HepG2 (cell line): ENCODE results near the gene ALK. TPM values are rescaled to one million over a fixed set of nuclear protein-coding genes. Genes with fewer than 3 reads are reported as not detected.

Experiments
- ATAC-seq: fragments of 200-7000 bp; cut with Tn5 transposase; 3 replicates; pipeline ENCODE4 v1.9.1; 2020; ENCODE audit warnings: mild to moderate bottlenecking, moderate library complexity
- BruUV-seq: library from RNA; stranded (reverse); fragments of 400-500 nt; replicated peaks from 2 replicates; lab custom pipeline; 2021; lab: Mats Ljungman, UMichigan
- CTCF ChIA-PET: fragments of 300-600 bp; formaldehyde crosslinking; extraction: SDS; loops from one replicate; lab custom pipeline; 2021; ENCODE audit warnings: low total read pairs, inconsistent platforms, low intra/inter-chr PET ratio; lab: Yijun Ruan, JAX
- POLR2A ChIA-PET: fragments of 350-600 bp; sonication (Branson Sonifier 250); formaldehyde crosslinking; loops from one replicate; lab custom pipeline; 2020; ENCODE audit warnings: antibody characterized with exemption, inconsistent platforms; lab: Yijun Ruan, JAX
- DNase-seq: peaks from one replicate; pipeline ENCODE4 v3.0.0-alpha.2; 2015; ENCODE audit warnings: low spot score
- FAIRE-seq: peaks from 3 replicates; lab custom pipeline; 2011; peaks lifted over from hg19 to GRCh38; lab: Jason Lieb, UNC
- H2AFZ ChIP-seq: one replicate; pipeline ENCODE4 v1.6.1; 2011; ENCODE audit warnings: low read length, inconsistent platforms
- H3K27ac ChIP-seq: fragments of 300-600 bp; 3 replicates; pipeline ENCODE4 v1.8.0; 2011; ENCODE audit warnings: mixed run types, mild to moderate bottlenecking, mixed read lengths, low read length, inconsistent platforms; ENCODE audit not compliant: insufficient read depth; ENCODE audit errors: extremely low read length
- H3K27me3 ChIP-seq, 2 experiments: fragments of 200-600 bp in 1 of 2; 2 replicates in 1 of 2; 3 replicates in 1 of 2; pipeline versions ENCODE4 v1.6.0 to v1.8.0; 2011; ENCODE audit warnings: low read length in 2 of 2, mild to moderate bottlenecking in 2 of 2, moderate library complexity in 2 of 2, inconsistent platforms in 1 of 2; ENCODE audit not compliant: insufficient read depth in 2 of 2, control insufficient read depth in 1 of 2
- H3K36me3 ChIP-seq, 2 experiments: fragments of 200-600 bp in 1 of 2; replicated peaks in 1 of 2; 2 replicates in 1 of 2; 3 replicates in 1 of 2; pipeline versions ENCODE4 v1.5.1 to v1.8.0; 2011; ENCODE audit warnings: low read length in 2 of 2, inconsistent platforms in 1 of 2; ENCODE audit not compliant: insufficient read depth in 2 of 2, control insufficient read depth in 1 of 2
- H3K4me1 ChIP-seq: 2 replicates; pipeline ENCODE4 v1.5.1; 2012; ENCODE audit warnings: low read length, inconsistent platforms; ENCODE audit not compliant: insufficient read depth
- H3K4me2 ChIP-seq: 2 replicates; pipeline ENCODE4 v1.6.0; 2011; ENCODE audit warnings: low read depth, low read length, inconsistent platforms
- H3K4me3 ChIP-seq, 3 experiments: fragments of 200-600 bp in 1 of 3; sonication (generic), shearing (Covaris generic) in 1 of 3; replicated peaks in 1 of 3; 2 replicates each; pipeline ENCODE4 v1.5.1; 2011 to 2016; ENCODE audit warnings: low read length in 3 of 3, inconsistent platforms in 2 of 3, low read depth in 2 of 3, mild to moderate bottlenecking in 2 of 3, control low read depth in 1 of 3, mixed read lengths in 1 of 3; ENCODE audit not compliant: insufficient read depth in 1 of 3
- H3K79me2 ChIP-seq: one replicate; pipeline ENCODE4 v1.6.1; 2011; ENCODE audit warnings: low read length, inconsistent platforms; ENCODE audit not compliant: insufficient read depth
- H3K9ac ChIP-seq: 2 replicates; pipeline ENCODE4 v1.6.0; 2011; ENCODE audit warnings: mild to moderate bottlenecking, low read depth, low read length, inconsistent platforms; ENCODE audit not compliant: insufficient read depth
- H3K9me3 ChIP-seq: 2 replicates; pipeline ENCODE4 v1.5.1; 2012; ENCODE audit warnings: mild to moderate bottlenecking, low read length
- H4K20me1 ChIP-seq: 2 replicates; pipeline ENCODE4 v1.6.0; 2011; ENCODE audit warnings: inconsistent platforms, mild to moderate bottlenecking, low read length, moderate library complexity; ENCODE audit not compliant: insufficient read depth
- GATAD1 ChIP-seq: IDR thresholded peaks from 2 replicates; pipeline ENCODE4 v1.6.1; 2016; ENCODE audit warnings: missing genetic modification reagents, missing compliant biosample characterization
- HMGA1 ChIP-seq: sonication (generic); formaldehyde crosslinking; conservative IDR thresholded peaks from 2 replicates; pipeline ENCODE4 v1.4.0; 2020; ENCODE audit warnings: missing genetic modification reagents
- KLF11 ChIP-seq: IDR thresholded peaks from 2 replicates; pipeline ENCODE4 v1.6.1; 2016; ENCODE audit warnings: missing compliant biosample characterization
- MED8 ChIP-seq: sonication (generic); formaldehyde crosslinking; IDR thresholded peaks from 2 replicates; pipeline ENCODE4 v1.8.1; 2023; ENCODE audit warnings: mild to moderate bottlenecking, missing genetic modification reagents; ENCODE audit not compliant: insufficient replicate concordance
- SP1 ChIP-seq, 2 experiments: fragments of 450-650 bp in 1 of 2; sonication (generic) in 1 of 2; formaldehyde crosslinking in 1 of 2; IDR thresholded peaks; 2 replicates each; pipeline versions ENCODE4 v1.4.0 to v1.6.1; 2016 to 2020; ENCODE audit warnings: missing genetic modification reagents in 1 of 2
- TBX2 ChIP-seq: sonication (generic); formaldehyde crosslinking; IDR thresholded peaks from 2 replicates; pipeline ENCODE4 v1.5.0; 2020; ENCODE audit warnings: missing genetic modification reagents, mild to moderate bottlenecking, borderline replicate concordance
- ZNF142 ChIP-seq: sonication (generic); formaldehyde crosslinking; IDR thresholded peaks from 2 replicates; pipeline ENCODE4 v1.4.0; 2020; ENCODE audit warnings: missing genetic modification reagents
- ZNF557 ChIP-seq: sonication (generic); formaldehyde crosslinking; IDR thresholded peaks from 2 replicates; pipeline ENCODE4 v1.4.0; 2020; ENCODE audit warnings: missing genetic modification reagents
- ZSCAN21 ChIP-seq: sonication (generic); formaldehyde crosslinking; IDR thresholded peaks from 2 replicates; pipeline ENCODE4 v1.8.0; 2022; ENCODE audit warnings: mild to moderate bottlenecking, missing genetic modification reagents, moderate library complexity, borderline replicate concordance
- WGBS: methylation state at CpG from one replicate; pipeline ENCODE4 v1.1.6; 2017; ENCODE audit warnings: low lambda C conversion rate; 5-methylcytosine and 5-hydroxymethylcytosine counted together
- in situ Hi-C: cut with HindIII; loops from 2 replicates; pipeline ENCODE4 v1.10.0; 2017; ENCODE audit warnings: low pct_unique_long_range_greater_than_20kb; ENCODE audit not compliant: extremely low pct_ligation_motif_present
- intact Hi-C: fragments of 100-400 bp; cut with micrococcal nuclease; formaldehyde crosslinking; loops from one replicate; pipeline ENCODE4 v1.10.0; 2022; ENCODE audit not compliant: unreplicated experiment
- polyA plus RNA-seq, 8 experiments: library from polyadenylated mRNA; depleted of rRNA in 3 of 8; stranded (reverse) in 7 of 8; unstranded in 1 of 8; fragments of >200 nt; fragmentation: Illumina TruSeq in 4 of 8; extraction: Trizol in 4 of 8; gene quantifications; 2 replicates each; pipeline versions ENCODE4 v1.2.1 to v1.2.3, GENCODE V29; 2011 to 2016; ENCODE audit warnings: low read depth in 4 of 8, missing spikeins in 1 of 8, mixed read lengths in 1 of 8; ENCODE audit not compliant: insufficient read depth in 1 of 8
- total RNA-seq, 5 experiments: library from RNA; depleted of rRNA; stranded (reverse); fragments of >200 nt; fragmentation: Illumina TruSeq; extraction: Trizol; gene quantifications; 2 replicates each; pipeline ENCODE4 v1.2.3, GENCODE V29; 2016; ENCODE audit warnings: low read depth in 1 of 5
- TF ChIP-seq, protein P1 (sequence below): sonication (generic); formaldehyde crosslinking; IDR thresholded peaks from 2 replicates; pipeline ENCODE4 v1.4.0; 2020; ENCODE audit warnings: mild to moderate bottlenecking, missing genetic modification reagents, borderline replicate concordance
- TF ChIP-seq, protein P2 (sequence below): sonication (generic); formaldehyde crosslinking; IDR thresholded peaks from 2 replicates; pipeline ENCODE4 v1.8.0; 2022; ENCODE audit warnings: mild to moderate bottlenecking, missing genetic modification reagents; ENCODE audit not compliant: insufficient replicate concordance

Gene ALK
- total and polyA plus RNA-seq, 2 of the 13 experiments (the other 11 are each of a cell fraction or from before 2014, with no cell fraction given): not detected

GRCh38 chr2:29228947-29229346, 692.4 kb downstream of the ALK start:
- Histone ChIP-seq H3K4me3 (no peak overlapping the region), H3K27ac (no peak overlapping the region), H3K79me2 (no peaks in the 10 kb centered on the region), H3K4me1 (no peaks in the 10 kb centered on the region), H3K36me3 (no peaks in the 10 kb centered on the region), H4K20me1 (no peaks in the 10 kb centered on the region), H3K9me3 (no peaks in the 10 kb centered on the region), H3K4me2 (no peak overlapping the region), H3K27me3 (peaks cover 14 to 88% of the 10 kb centered on the region in 2 experiments; a peak in 4 of 5 replicates), H2AFZ (no peak overlapping the region), H3K9ac (no peak overlapping the region)
- intact Hi-C loops: no loop called here
- ATAC-seq: no peak
- no peak for FAIRE-seq
- WGBS: 15% methylated on average over 6 of the region's 9 CpGs
- DNase-seq: no peak
- in situ Hi-C loops: no loop called here
- POLR2A ChIA-PET: no interaction called here
- BruUV-seq: no TSS peak
- CTCF ChIA-PET: no interaction called here
- TF ChIP-seq ZSCAN21 (CRISPR knock-in tag) (no peak), SP1 (IDR thresholded peaks at IDR 0.05) (no peak), SP1 (CRISPR knock-in tag; IDR thresholded peaks at IDR 0.05) (no peak), KLF11 (CRISPR knock-in tag) (no peak), ZNF142 (CRISPR knock-in tag) (no peak), ZNF557 (CRISPR knock-in tag) (no peak), TBX2 (CRISPR knock-in tag) (no peak), HMGA1 (CRISPR knock-in tag) (no peak), GATAD1 (no peak), MED8 (CRISPR knock-in tag) (no peak)
- TF ChIP-seq, protein P1, sequence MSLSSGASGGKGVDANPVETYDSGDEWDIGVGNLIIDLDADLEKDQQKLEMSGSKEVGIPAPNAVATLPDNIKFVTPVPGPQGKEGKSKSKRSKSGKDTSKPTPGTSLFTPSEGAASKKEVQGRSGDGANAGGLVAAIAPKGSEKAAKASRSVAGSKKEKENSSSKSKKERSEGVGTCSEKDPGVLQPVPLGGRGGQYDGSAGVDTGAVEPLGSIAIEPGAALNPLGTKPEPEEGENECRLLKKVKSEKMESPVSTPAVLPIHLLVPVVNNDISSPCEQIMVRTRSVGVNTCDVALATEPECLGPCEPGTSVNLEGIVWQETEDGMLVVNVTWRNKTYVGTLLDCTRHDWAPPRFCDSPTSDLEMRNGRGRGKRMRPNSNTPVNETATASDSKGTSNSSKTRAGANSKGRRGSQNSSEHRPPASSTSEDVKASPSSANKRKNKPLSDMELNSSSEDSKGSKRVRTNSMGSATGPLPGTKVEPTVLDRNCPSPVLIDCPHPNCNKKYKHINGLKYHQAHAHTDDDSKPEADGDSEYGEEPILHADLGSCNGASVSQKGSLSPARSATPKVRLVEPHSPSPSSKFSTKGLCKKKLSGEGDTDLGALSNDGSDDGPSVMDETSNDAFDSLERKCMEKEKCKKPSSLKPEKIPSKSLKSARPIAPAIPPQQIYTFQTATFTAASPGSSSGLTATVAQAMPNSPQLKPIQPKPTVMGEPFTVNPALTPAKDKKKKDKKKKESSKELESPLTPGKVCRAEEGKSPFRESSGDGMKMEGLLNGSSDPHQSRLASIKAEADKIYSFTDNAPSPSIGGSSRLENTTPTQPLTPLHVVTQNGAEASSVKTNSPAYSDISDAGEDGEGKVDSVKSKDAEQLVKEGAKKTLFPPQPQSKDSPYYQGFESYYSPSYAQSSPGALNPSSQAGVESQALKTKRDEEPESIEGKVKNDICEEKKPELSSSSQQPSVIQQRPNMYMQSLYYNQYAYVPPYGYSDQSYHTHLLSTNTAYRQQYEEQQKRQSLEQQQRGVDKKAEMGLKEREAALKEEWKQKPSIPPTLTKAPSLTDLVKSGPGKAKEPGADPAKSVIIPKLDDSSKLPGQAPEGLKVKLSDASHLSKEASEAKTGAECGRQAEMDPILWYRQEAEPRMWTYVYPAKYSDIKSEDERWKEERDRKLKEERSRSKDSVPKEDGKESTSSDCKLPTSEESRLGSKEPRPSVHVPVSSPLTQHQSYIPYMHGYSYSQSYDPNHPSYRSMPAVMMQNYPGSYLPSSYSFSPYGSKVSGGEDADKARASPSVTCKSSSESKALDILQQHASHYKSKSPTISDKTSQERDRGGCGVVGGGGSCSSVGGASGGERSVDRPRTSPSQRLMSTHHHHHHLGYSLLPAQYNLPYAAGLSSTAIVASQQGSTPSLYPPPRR: no peak
- TF ChIP-seq, protein P2, sequence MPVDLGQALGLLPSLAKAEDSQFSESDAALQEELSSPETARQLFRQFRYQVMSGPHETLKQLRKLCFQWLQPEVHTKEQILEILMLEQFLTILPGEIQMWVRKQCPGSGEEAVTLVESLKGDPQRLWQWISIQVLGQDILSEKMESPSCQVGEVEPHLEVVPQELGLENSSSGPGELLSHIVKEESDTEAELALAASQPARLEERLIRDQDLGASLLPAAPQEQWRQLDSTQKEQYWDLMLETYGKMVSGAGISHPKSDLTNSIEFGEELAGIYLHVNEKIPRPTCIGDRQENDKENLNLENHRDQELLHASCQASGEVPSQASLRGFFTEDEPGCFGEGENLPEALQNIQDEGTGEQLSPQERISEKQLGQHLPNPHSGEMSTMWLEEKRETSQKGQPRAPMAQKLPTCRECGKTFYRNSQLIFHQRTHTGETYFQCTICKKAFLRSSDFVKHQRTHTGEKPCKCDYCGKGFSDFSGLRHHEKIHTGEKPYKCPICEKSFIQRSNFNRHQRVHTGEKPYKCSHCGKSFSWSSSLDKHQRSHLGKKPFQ (CRISPR knock-in tag): no peak
